SK-N-MC (cell line): ENCODE results near the gene ANP32A.

Experiments
- EZH2 ChIP-seq: fragments of 200-600 bp; sonication (generic); IDR thresholded peaks from one replicate; pipeline ENCODE4 v1.6.1; 2017; ENCODE audit warnings: antibody characterized with exemption
- FOXP2 ChIP-seq: optimal IDR thresholded peaks from 2 replicates; pipeline ENCODE3; 2011; ENCODE audit warnings: mild to moderate bottlenecking, moderate library complexity; ENCODE audit not compliant: insufficient read depth; ENCODE audit errors: extremely low read length, control extremely low read depth
- POLR2AphosphoS5 ChIP-seq: IDR thresholded peaks from 2 replicates; pipeline ENCODE4 v1.6.1; 2012; ENCODE audit warnings: mild to moderate bottlenecking, low read depth, low read length, borderline replicate concordance

DNA sequence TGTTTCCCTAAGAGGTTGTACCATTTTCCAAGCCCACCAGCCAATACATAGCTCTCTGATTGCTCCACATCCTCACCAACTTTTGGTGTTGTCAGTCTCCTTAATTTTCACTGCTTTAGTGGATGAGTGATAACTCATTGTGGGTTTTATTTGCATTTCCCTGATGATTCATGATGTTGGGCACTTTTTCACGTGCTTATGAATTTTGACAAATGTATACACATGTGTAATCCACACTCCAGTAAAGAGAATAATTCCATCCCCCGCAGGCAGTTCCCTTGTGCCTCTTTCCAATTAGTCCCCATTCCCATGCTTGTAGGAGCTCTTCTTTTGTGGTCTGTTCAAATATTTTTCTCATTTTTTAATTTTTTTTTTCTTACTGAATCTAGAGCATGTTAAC lies 52.4 kb downstream of the ANP32A start:
- TF ChIP-seq POLR2AphosphoS5 (no peak), EZH2 (no peak), FOXP2 (no peak)
